ENCODE measurements around the gene SPSB2.

GRCh38 chr12:6858799-6859198 is 14.3 kb downstream of the SPSB2 start:
- TF ChIP-seq GATA3 (IDR thresholded peaks at IDR 0.05; ENCODE audit: low read depth, low read length) (no peak), GATA2 (IDR thresholded peaks at IDR 0.05; ENCODE audit: low read depth, low read length) (no peak)
